ENCODE results near the gene ILK.

- TF ChIP-seq, protein P1, sequence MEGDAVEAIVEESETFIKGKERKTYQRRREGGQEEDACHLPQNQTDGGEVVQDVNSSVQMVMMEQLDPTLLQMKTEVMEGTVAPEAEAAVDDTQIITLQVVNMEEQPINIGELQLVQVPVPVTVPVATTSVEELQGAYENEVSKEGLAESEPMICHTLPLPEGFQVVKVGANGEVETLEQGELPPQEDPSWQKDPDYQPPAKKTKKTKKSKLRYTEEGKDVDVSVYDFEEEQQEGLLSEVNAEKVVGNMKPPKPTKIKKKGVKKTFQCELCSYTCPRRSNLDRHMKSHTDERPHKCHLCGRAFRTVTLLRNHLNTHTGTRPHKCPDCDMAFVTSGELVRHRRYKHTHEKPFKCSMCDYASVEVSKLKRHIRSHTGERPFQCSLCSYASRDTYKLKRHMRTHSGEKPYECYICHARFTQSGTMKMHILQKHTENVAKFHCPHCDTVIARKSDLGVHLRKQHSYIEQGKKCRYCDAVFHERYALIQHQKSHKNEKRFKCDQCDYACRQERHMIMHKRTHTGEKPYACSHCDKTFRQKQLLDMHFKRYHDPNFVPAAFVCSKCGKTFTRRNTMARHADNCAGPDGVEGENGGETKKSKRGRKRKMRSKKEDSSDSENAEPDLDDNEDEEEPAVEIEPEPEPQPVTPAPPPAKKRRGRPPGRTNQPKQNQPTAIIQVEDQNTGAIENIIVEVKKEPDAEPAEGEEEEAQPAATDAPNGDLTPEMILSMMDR (IDR thresholded peaks at IDR 0.05; ENCODE audit: insufficient read depth, low read depth, low read length): no peak
- no peak for TF ChIP-seq EZH2 (IDR thresholded peaks at IDR 0.05; ENCODE audit: insufficient read depth, low read length)
Measured at GRCh38 chr11:6603287-6604080, at the start of gene ILK, which contains the start of gene RRP8.
